ENCODE results near the gene NBDY.
"Not testable (repeated sequence)": the region's sequence is repeated elsewhere in the genome, so short reads cannot be mapped to it uniquely, and the experiment has no call there.

The NBDY gene, protein sequence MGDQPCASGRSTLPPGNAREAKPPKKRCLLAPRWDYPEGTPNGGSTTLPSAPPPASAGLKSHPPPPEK

DNA sequence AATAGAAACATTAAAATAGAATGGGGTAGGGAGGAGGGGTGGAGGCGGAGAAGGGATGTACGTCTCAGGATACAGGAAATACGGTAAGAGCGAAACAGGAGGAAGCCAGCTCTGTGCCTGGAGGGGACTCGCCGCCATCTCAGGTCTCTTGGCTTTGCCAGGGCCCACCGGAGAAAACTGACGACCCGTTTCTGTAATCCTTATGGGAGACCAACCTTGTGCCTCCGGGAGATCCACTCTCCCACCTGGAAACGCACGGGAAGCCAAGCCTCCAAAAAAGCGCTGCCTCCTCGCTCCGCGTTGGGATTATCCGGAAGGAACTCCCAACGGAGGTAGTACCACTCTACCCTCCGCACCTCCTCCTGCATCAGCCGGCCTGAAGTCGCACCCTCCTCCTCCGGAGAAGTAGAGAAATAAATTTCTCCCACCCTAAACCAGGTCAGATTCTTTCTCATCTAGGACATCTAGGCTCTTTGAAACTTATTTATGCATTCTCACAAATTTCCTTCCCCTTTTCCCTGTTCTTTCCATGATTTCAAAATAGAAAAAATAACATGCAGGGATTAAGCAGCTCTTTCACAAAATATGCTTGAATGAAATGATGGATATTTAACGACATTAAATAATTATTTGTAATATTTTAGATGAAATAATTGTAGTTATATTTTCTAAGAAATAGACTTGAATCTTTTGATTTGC lies at the start of gene NBDY:
Gene NBDY (plus strand): TSS at position 92 of the 699 bp plus-strand sequence. CDS start 111 bp downstream, at position 203.
- peak; percentile 27 for DNase-seq (ENCODE audit: low spot score)

DNA sequence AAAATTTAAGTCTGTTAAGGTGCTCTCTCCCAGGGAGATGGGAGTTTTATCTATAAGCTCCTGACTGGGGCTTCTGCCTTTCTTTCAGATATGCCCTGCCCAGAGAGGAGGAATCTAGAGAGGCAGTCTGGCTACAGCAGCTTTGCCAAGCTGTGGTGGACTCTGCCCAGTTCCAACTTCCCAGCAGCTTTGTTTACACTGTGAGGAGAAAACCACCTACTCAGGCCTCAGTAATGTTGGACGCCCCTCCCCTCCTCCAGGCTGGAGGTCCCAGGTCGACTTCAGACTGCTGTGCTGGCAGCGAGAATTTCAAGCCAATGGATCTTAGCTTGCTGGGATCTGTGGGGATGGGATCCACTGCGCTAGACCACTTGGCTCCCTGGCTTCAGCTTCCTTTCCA lies 24.5 kb upstream of the NBDY start:
- DNase-seq (ENCODE audit: low spot score) = not testable (repeated sequence)

GRCh38 chrX:56726605-56727004 lies 2.4 kb upstream of the NBDY start:
- peak; percentile 49 for DNase-seq (ENCODE audit: low spot score)

DNA sequence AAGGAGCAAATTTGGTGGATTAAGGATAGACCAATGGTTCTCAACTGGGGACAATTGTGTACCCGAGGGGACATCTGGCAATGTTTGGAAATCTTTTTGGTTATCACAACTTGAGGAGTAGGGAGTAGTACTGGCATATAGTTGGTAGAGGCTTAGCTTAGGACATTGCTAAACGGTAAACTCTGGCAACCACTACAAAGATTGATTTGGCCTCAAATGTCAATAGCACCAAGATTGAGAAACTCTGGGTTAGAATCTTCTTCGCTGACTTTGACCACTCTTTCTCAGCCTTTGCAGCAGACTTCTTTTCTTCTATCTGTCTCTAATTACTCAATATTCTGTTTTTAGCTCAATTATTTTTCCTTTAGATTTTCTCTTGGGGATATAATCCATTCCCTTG lies 1.5 kb upstream of the NBDY start:
- no peak for DNase-seq (ENCODE audit: low spot score)

DNA sequence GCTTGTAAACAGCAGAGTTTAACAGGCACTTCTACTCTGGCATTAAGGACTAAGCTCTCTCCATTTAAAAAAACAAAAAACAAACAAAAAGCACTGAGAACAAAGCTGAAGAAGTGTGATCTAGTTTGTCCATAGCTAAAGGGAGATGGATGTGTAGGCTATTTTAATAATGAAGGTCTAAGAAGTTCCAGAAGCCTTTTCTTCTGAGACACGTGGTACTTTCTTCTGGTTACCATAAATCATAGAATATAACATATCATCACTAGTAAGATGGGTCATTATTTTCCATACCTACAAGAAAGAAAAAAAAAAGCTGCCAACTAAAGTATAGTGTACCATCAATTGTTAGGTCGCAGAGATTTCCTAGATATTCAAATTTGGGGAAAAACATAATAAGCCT lies 722 bp upstream of the NBDY start:
- DNase-seq (ENCODE audit: low spot score) = no peak

GRCh38 chrX:56728752-56729151 lies 291 bp upstream of the NBDY start:
- no peak for DNase-seq (ENCODE audit: low spot score)

DNA sequence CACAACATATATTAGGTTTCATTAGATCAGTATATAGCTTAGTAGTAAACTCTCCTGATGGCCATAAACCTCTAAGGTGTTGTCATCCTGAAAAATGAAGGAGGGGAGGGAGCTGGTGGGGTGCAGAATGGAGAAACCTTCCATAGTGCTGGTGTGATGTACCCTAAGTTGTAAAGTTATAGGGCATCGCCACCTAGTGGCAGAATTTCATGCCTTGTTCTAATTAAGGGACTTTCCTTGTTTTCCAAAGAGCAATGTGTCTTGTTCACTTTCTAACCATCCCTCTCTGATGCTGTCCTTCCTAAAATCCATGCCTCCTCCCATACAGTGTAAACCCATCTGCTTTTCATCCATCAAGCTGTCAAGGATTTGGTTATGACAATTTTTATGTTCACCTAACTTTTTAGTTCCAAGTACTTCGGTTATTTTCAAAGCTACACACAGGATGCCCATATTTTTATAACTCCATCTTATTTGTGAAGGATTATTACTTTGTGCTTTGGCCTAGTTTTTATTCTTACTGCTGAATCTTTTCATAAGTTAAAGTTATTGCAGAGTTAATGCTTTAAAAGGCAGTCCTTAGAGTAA lies 4.5 kb downstream of the NBDY start:
- DNase-seq (ENCODE audit: low spot score) = peak; percentile 62

DNA sequence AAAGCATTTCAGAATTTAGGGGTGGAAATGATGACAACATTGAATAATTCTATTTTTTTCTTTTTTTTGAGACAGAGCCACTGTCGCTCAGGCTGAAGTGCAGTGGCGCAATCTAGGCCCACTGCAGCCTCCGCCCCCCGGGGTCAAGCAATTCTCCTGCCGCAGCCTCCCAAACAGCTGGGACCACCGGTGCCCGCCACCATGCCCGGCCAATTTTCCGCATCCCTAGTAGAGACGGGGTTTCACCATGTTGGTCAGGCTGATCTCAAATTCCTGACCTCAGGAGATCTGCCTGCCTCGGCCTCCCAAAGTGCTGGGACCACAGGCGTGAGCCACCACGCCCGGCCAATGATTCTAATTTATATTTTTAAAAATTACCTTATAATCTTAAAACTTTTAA lies 7.2 kb downstream of the NBDY start:
- DNase-seq (ENCODE audit: low spot score) = no peak

DNA sequence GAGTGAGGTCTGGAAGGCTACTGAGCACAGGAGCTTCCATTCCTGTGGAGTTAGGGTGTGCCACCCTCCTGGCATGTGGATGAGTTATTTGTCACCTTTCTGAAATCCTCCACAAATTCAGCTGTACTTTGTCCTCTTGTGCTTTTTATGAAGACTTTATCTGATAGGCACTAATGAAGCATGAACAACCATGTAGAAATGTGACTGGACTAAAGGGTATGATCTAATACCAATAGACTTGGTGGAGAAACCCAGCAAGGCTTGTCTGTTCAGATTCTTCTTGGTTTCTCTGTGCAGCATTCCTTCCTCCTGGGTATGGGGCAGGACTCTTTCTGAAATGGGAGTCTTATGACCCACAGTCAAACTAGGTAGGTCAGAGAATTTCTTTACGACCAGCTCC lies 9.6 kb downstream of the NBDY start:
- no peak for DNase-seq (ENCODE audit: low spot score)

GRCh38 chrX:56744996-56745395 lies 16.0 kb downstream of the NBDY start:
- no peak for DNase-seq (ENCODE audit: low spot score)

DNA sequence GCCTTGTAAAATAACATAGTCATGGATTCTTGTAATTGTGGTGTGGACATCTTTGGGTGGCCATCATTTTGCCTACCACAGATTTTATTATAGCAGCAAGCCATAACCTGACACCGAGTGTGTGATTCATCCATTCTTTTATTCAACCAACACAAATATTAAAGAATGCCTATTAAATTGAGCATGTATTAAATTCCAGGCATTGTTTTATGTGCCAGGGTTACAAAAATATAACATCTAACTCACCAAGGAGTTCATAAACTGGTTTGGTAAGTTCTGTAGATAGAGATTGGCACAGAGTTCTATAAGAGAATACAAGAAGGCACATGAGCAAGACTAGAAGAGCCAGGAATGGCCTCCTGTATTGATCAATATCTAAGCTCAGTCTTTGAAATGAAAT lies 18.0 kb downstream of the NBDY start:
- DNase-seq (ENCODE audit: low spot score) = no peak

DNA sequence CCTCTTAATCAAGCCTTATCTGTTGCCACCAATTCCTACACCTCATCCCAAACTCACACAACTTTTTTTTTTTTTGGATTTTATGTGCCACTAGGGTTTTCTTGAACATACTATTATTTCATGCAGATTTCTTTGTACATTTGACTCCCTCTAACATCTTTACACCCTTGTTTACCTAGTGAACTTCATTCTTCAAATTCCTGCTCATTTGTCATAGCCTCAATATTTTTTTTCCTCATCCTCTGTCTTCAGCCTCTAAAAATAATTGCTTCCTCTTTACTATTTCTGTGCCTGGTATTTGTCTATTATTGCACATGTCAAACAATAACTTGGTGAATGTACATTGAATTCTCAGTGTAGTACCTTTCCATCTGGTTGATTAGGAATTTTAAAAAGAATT lies 22.0 kb downstream of the NBDY start:
- no peak for DNase-seq (ENCODE audit: low spot score)

DNA sequence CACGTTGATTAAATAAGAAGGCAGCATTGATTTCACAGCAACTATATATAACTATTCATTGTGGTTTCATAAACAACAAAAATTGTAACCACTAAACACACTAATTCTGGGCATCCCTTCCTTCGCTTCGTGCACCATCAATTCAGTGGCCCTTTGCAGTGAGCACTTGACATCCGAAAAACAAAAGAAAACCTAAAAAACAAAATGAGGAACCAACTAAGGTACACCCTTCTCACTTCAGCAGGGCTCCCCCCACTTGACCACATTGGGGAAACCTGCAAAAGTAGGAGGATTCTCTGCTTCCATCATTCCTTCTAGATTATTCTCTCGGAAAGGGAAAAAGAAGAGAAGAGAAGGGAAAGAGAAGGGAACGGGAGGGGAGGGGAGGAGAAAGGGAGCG lies 28.3 kb downstream of the NBDY start:
- DNase-seq (ENCODE audit: low spot score) = no peak

GRCh38 chrX:56758456-56758855 lies 29.4 kb downstream of the NBDY start:
- no peak for DNase-seq (ENCODE audit: low spot score)

DNA sequence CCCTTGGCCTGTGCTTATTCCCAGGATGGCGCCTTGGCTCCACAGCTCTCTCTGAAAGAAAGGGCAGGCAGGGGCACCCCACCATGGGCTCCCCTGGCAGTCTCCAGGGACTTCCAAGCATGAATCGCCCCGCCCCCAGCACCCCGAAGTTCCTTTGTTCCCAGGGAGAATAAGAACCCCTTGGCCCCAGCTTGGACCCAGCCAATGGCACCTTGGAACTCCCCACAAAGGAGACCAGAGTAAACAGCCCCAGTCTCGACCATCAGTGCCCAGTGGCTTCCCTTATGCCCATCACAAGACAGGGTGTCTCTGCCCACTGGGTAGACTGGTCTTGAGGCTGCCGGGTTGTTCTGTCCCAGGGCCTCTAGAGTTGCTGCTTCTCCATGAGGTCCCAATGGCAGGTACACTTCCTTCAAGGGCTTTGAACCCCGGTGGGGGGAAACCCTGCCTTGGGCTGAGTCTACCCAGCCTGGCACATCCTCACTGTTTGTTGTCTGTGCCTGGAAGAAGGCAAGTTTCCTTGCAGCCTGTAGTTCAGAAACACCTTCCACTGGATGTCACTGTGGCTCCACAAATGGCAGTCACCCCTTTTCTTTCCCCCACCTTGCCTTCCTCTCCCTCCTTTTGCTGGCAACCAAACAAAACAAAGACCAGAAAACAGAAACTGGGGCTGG lies 30.8 kb downstream of the NBDY start:
- no peak for DNase-seq (ENCODE audit: low spot score)

DNA sequence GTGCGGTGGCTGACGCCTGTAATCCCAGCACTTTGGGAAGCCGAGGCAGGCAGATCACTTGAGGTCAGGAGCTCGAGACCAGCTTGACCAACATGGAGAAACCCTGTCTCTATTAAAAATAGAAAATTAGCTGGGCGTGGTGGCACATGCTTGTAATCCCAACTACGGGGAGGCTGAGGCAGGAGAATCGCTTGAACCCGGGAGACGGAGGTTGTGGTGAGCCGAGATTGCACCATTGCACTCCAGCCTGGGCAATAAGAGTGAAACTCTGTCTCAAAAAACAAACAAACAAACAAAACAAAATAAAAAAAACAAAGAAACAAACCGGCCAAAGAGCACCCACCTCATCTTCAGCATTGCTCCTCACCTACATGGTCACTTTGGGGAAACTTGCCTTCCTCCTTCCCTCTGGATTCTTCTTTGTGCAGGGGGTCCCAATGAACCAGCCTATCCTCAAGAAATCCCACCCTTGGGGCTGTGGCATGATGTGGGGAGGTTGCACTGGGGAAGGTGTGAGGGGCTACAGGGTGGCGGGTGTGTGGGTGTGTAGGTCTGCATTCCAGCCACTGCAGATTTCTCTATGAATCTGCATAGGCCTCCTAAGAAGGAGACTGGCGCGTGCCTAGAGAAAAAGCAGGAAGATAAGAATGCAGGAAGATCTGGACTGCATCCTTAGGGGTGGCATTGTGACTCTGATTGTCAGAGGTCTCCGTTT lies 31.5 kb downstream of the NBDY start:
- not testable (repeated sequence) for DNase-seq (ENCODE audit: low spot score)

GRCh38 chrX:56761167-56761566 lies 32.1 kb downstream of the NBDY start:
- DNase-seq (ENCODE audit: low spot score) = no peak

DNA sequence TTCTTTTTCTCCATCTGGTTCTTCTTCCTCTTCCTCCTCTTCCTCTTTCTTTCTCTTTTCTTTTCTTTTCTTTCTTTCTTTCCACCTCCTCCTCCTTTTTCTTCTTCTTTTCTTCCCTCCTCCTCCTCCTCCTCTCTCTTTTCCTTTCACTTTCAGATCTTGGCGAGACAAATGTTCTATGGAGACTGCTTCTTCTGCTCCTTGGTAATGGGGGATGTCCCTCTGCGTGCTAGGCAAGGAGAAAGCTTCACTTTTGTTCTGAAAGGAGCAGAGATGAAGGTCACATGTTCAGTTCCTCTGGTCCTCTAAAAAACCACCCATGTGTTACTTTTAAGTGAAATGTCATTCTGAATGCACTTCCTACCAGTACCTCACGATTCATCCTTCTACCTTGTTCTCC lies 33.2 kb downstream of the NBDY start:
- no peak for DNase-seq (ENCODE audit: low spot score)

GRCh38 chrX:56762707-56763555 lies 33.9 kb downstream of the NBDY start:
- DNase-seq (ENCODE audit: low spot score) = no peak

DNA sequence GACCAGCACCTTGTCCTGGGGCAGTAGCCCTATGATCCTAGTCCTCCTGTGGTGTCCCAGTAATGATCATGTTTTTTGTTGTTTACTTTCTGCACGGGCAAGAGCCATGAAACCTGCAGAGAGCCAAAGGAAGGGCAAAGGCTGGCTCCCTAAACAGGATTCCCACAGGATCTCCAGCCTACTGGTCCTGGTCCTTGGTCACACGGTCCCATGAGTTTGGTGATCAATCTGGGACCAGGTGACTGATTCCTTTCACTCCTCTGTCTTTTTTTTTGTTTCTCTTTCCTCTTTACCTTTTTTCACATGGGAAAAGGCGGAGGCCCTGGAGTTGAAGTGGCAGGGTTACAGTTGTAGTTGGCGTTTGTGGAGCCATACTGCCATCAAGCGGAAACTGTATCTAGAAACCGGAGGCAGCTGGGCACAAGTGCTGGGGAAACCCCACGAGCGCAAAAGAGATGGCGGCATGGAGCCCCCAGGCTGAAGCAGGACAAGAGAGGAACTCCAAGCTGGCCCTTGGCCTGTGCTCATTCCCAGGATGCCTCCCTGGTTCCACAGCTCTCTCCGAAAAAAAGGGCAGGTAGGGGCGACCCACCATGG lies 34.6 kb downstream of the NBDY start:
- DNase-seq (ENCODE audit: low spot score) = peak; percentile 79

All from activated CD4-positive, alpha-beta T cell treated with anti-CD3 and anti-CD28 coated beads, Interleukin-2, Interleukin-4, amounts not matched to agents 100 ng/mL and 50 ng/mL, durations not matched to agents 16 hours and 8 hours (primary cell).